T-helper 17 cell (primary cell): ENCODE results near the gene DEFB119. TPM values are rescaled to one million over a fixed set of nuclear protein-coding genes. Genes with fewer than 3 reads are reported as not detected.
"Not testable (repeated sequence)": the region's sequence is repeated elsewhere in the genome, so short reads cannot be mapped to it uniquely, and the experiment has no call there.

Source experiments
- ATAC-seq: fragments of 150-1000 bp; cut with Tn5 transposase; 2 replicates; pipeline ENCODE4 v1.10.0; 2021; ENCODE audit warnings: mild to moderate bottlenecking, moderate library complexity
- DNase-seq, 3 donors: peaks; one replicate each; pipeline versions ENCODE4 v3.0.0 to v3.0.0-alpha.2; 2020 to 2021
- H3K9me3 ChIP-seq: one replicate; pipeline ENCODE4 v1.7.0; 2013; ENCODE audit warnings: low read length, mild to moderate bottlenecking; ENCODE audit not compliant: control insufficient read depth, poor library complexity, severe bottlenecking
- H3K27ac Mint-ChIP-seq: one replicate; pipeline ENCODE4 v1.8.0; 2022; ENCODE audit warnings: mild to moderate bottlenecking, moderate library complexity, mixed read lengths
- H3K27me3 Mint-ChIP-seq: one replicate; pipeline ENCODE4 v1.8.0; 2022; ENCODE audit warnings: mixed read lengths
- H3K36me3 Mint-ChIP-seq: one replicate; pipeline ENCODE4 v1.8.0; 2022; ENCODE audit warnings: low read depth, mixed read lengths
- H3K4me1 Mint-ChIP-seq: one replicate; pipeline ENCODE4 v1.8.0; 2022; ENCODE audit warnings: mild to moderate bottlenecking, mixed read lengths
- H3K4me3 Mint-ChIP-seq: one replicate; pipeline ENCODE4 v1.8.0; 2022; ENCODE audit warnings: mild to moderate bottlenecking, moderate library complexity, mixed read lengths
- total RNA-seq, 4 donors: library from RNA in 2 of 4; stranded (reverse) in 2 of 4; gene quantifications; one replicate each; pipeline ENCODE4 v1.2.3 and lab custom pipeline; 2022 to 2026

DEFB119 gene, protein sequence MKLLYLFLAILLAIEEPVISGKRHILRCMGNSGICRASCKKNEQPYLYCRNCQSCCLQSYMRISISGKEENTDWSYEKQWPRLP
- total RNA-seq (not detected), total RNA-seq (lab: John Stamatoyannopoulos, UW) (0 reads per million in 2 donors)

DNA sequence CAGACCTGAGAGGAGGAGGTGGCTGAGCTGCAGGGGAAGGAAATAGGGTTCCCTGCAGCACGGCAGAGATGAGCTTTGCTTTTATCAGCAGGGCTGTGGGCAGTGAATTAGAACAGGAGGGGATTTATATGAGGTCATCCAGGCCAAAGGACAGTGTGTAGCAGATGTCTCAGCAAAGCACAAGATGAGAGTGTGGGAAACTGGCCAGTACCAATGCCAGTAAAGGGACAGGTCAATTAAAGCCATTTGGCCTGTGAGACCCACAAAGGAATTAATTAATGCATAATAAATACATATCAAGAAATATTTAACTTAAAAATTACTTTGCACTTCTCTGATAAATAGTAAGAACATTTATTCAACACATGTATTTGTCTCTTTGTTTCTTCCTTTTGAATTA is at the start of gene DEFB119:
TSS of gene DEFB119 (minus strand) at position 101 of the 400 bp plus-strand sequence. CDS start 107 bp downstream, outside the sequence.
- H3K27ac Mint-ChIP-seq: no peak within 1 kb of the TSS

DNA sequence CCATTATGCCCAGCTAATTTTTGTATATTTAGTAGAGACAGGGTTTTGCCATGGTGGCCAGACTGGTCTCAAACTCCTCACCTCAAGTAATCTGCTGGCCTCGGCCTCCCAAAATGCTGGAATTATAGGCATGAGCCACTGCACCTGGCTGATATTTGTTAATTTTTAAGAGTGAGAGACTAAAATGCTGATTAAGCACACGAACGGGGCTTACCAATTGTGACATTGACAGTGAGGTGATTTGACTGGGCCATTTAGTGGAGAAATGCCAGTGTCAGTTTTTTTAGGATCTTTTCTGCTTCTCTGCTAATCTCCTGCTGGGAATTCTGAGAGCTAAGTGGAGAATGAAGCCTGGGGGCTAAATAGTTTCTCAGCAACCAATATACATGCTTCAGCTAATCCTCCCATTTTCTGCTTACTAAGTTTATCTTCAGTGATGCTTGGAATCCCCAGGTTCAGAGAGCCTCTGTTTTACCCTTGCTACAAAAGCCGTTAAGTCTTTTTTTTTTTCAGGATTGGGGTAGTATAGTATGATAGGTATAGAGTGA is 40.3 kb upstream of the DEFB119 start:
- no peak overlapping the region for H3K27ac Mint-ChIP-seq
- DNase-seq (no peak), ATAC-seq (no peak)
- no peak overlapping the region for H3K4me3 Mint-ChIP-seq
- peaks cover 2% of the 10 kb centered on the region for H3K36me3 Mint-ChIP-seq
- peaks cover 21% of the 10 kb centered on the region for H3K27me3 Mint-ChIP-seq
- H3K9me3 ChIP-seq: no peaks in the 10 kb centered on the region
- H3K4me1 Mint-ChIP-seq: no peaks in the 10 kb centered on the region

More for the DNA sequence above, at the start of gene DEFB119:
- no peaks in the 10 kb centered on the region for H3K9me3 ChIP-seq
- Mint-ChIP-seq H3K4me3 (no peak within 1 kb of the TSS), H3K27me3 (peaks cover 30% of the 10 kb centered on the region), H3K4me1 (no peaks in the 10 kb centered on the region), H3K36me3 (peaks cover 3% of the 10 kb centered on the region)
- ATAC-seq (no peak), DNase-seq (no peak)

DNA sequence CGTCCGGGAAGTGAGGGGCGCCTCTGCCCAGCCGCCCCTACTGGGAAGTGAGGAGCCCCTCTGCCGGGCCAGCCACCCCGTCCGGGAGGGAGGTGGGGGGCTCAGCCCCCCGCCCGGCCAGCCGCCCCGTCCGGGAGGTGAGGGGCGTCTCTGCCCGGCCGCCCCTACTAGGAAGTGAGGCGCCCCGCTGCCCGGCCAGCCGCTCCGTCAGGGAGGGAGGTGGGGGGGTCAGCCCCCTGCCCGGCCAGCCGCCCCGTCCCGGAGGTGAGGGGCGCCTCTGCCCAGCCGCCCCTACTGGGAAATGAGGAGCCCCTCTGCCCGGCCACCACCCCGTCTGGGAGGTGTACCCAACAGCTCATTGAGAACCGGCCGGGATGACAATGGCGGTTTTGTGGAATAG is 37.2 kb upstream of the DEFB119 start:
- not testable (repeated sequence) for H3K27ac Mint-ChIP-seq, DNase-seq, ATAC-seq, H3K4me3 Mint-ChIP-seq, H3K36me3 Mint-ChIP-seq, H3K9me3 ChIP-seq, H3K4me1 Mint-ChIP-seq
- H3K27me3 Mint-ChIP-seq: peaks cover 13% of the 10 kb centered on the region

DNA sequence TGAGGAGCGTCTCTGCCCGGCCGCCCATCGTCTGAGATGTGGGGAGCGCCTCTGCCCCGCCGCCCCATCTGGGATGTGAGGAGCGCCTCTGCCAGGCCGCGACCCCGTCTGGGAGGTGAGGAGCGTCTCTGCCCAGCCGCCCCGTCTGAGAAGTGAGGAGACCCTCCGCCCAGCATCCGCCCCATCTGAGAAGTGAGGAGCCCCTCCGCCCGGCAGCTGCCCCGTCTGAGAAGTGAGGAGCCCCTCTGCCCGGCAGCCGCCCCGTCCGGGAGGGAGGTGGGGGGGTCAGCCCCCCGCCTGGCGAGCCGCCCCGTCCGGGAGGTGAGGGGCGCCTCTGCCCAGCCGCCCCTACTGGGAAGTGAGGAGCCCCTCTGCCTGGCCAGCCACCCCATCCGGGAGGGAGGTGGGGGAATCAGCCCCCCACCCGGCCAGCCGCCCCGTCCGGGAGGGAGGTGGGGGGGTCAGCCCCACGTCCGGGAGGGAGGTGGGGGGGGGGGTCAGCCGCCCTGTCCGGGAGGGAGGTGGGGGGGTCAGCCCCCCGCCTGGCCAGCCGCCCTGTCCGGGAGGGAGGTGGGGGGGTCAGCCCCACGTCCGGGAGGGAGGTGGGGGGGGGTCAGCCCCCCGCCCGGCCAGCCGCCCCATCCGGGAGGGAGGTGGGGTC is 36.6 kb upstream of the DEFB119 start:
- H3K27ac Mint-ChIP-seq, DNase-seq, H3K4me1 Mint-ChIP-seq, H3K36me3 Mint-ChIP-seq, ATAC-seq, H3K27me3 Mint-ChIP-seq, H3K9me3 ChIP-seq, H3K4me3 Mint-ChIP-seq: not testable (repeated sequence)

DNA sequence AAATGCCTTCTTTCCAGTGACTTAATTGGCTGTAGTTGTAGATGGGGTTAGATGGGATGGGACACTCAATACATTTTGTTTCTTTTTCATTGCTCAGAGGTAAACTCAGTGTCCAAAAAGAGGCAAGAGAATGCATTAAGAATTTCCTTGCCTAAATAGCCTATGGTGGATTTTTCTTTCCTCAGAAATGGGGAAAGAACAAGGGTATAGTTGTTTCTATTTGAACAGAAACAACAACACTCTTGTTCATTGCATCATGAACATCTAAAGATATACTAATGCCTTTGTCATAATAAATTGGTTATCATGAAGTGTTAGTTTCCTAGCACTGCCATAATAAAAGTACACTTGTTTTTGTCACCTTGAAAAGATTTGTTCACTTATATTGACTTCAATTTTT is 35.4 kb upstream of the DEFB119 start:
- H3K27me3 Mint-ChIP-seq: peaks cover 9% of the 10 kb centered on the region
- no peaks in the 10 kb centered on the region for H3K9me3 ChIP-seq
- DNase-seq (no peak), ATAC-seq (no peak)
- H3K4me1 Mint-ChIP-seq: no peaks in the 10 kb centered on the region
- no peaks in the 10 kb centered on the region for H3K36me3 Mint-ChIP-seq
- H3K27ac Mint-ChIP-seq: no peak overlapping the region
- no peak overlapping the region for H3K4me3 Mint-ChIP-seq

DNA sequence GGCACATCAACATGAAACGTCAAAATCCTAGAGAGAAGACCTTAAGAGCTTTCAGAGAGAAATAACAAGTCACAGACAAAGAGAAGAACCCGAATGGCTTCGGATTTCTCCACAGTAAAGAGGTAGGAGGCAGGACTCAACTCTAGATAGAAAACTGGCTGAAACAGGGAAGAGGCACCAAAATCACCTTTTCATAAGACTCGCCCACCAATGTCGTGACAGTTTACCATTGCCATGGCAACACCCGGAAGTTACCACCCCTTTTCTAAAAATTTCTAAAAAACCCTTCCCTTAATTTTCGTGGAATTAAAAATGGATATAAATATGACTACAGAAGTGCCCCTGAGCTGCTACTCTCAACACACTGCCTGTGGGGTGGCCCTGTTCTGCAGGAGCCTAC is 27.9 kb upstream of the DEFB119 start:
- Mint-ChIP-seq H3K27ac (no peak overlapping the region), H3K4me3 (no peak overlapping the region), H3K27me3 (peaks cover 25% of the 10 kb centered on the region), H3K36me3 (no peaks in the 10 kb centered on the region), H3K4me1 (no peaks in the 10 kb centered on the region)
- ATAC-seq: no peak
- DNase-seq: no peak
- H3K9me3 ChIP-seq: no peaks in the 10 kb centered on the region

DNA sequence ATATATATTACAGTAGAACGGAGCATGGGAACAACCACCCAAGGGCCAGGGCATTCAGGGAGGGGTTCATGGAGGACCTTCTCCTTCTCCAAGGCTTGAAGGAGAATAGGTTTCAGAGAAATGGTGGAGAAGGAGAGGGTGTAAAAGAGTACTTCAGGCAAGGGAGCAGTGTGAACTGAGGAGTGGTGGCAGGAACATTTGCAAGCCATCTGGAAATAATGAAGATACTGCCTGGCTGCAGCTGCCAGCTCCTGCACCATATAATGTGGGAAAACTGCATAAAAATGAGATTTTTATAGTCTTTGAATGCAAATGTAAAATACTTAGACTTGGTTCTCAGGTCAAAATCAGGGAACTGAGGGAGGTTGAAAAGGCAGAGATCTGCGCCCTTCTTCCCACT is 25.3 kb upstream of the DEFB119 start:
- no peak overlapping the region for H3K27ac Mint-ChIP-seq
- ATAC-seq (no peak), DNase-seq (no peak)
- H3K36me3 Mint-ChIP-seq: no peaks in the 10 kb centered on the region
- H3K4me1 Mint-ChIP-seq: no peaks in the 10 kb centered on the region
- H3K4me3 Mint-ChIP-seq: no peak overlapping the region
- no peaks in the 10 kb centered on the region for H3K9me3 ChIP-seq
- H3K27me3 Mint-ChIP-seq: peaks cover 40% of the 10 kb centered on the region

DNA sequence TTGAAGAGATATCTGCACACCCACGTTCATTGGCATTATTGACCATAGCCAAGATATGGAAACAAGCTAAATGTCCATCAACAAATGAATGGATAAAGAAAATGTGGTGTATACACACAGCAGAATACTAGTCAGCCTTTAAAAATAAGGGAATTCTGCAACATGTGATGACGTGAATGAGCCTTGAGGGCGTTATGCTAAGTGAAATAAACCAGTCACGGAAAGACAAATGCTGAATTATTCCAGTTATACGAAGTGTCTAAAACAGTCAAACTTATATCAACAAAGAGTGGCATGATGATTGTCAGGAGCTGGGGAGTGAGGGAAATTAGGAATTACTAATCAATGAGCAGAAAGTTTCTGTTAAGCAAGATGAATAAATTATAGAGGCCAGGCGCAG is 24.0 kb upstream of the DEFB119 start:
- no peaks in the 10 kb centered on the region for H3K4me1 Mint-ChIP-seq
- ATAC-seq: no peak
- H3K27ac Mint-ChIP-seq: no peak overlapping the region
- H3K4me3 Mint-ChIP-seq: no peak overlapping the region
- DNase-seq: no peak
- no peaks in the 10 kb centered on the region for H3K9me3 ChIP-seq
- no peaks in the 10 kb centered on the region for H3K36me3 Mint-ChIP-seq
- H3K27me3 Mint-ChIP-seq: peaks cover 45% of the 10 kb centered on the region

DNA sequence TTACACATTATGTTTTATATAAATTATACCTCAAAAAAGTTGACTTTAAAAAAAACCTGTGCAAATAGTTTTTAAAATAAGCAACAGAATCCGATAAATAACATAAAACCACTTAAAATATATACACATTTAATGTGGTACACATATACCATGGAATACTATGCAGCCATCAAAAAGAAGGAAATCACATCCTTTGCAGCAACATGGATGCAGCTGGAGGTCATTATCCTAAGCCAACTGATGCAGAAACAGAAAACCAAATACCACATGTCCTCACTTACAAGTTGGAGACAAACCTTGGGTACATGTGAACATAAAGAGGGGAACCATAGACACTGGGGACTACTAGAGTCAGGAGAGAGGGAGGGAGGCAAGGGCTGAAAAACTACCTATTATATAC is 19.6 kb upstream of the DEFB119 start:
- Mint-ChIP-seq H3K4me3 (no peak overlapping the region), H3K4me1 (no peaks in the 10 kb centered on the region), H3K36me3 (no peaks in the 10 kb centered on the region), H3K27me3 (peaks cover 53% of the 10 kb centered on the region), H3K27ac (no peak overlapping the region)
- DNase-seq (no peak), ATAC-seq (no peak)
- no peaks in the 10 kb centered on the region for H3K9me3 ChIP-seq

DNA sequence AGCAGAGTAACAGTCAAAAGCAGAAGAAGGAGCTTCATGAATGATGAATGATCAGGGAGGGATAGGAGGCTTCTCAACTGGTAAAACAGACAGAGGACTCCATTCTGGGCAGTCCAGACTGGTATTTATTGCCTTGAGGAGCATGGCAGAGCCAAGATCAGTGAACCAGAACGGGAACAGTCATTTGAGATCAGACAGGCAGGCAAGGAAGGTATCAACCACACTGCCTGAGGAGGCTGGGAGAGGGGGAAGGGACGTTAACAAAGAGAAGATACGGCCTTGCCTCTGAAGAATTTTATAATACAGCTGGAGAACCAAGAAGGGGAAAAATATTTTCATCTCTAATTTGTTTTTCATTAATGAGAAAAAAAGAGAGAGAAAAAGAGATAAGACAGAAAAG is 15.7 kb upstream of the DEFB119 start, which contains the start of gene DEFB121:
TSS of gene DEFB121 (minus strand) at position 101 of the 400 bp plus-strand sequence. CDS start at position 38, 63 bp downstream.
- Mint-ChIP-seq H3K27ac (no peak within 1 kb of the TSS), H3K4me1 (no peaks in the 10 kb centered on the region), H3K27me3 (peaks cover 30% of the 10 kb centered on the region), H3K36me3 (no peaks in the 10 kb centered on the region), H3K4me3 (no peak within 1 kb of the TSS)
- ATAC-seq (no peak), DNase-seq (no peak)
- H3K9me3 ChIP-seq: no peaks in the 10 kb centered on the region

DNA sequence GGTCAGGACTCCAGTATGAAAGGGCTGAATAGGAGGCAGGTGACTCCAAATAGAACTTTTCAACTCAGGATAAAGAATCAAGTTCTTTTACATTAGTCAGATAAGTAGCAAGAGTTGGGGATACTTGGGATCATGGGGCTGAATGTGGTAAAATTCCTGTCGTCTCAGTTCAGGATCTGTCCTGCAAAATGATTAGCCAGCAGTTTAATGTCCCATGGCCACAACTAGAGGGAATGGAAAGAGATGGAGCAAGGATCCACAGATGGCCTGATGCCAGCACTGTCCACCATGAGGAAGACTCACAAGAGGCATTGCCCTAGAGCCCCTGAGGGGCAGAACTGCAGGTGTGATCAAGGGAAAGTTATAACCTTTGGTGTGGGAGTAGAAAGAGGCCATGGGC is 13.5 kb upstream of the DEFB119 start:
- H3K4me1 Mint-ChIP-seq: no peaks in the 10 kb centered on the region

DNA sequence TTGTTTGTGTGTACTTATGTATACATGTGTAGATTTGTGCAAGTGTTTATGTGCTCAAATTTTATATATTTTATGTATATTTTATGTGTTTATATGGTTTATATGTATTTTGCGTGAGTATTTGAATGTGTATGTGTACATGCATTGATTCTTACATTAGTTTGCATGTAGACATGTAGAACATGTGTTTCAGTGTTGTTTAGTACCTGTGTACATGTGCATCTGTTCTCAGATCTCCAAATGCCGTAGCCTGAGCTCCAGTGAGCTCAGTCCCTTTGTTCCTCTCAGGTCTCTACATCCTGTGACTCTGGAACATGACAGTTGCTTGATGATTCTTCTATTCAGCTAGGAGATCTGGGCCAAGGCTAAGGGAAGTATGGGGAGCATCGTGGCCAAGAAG is 4.5 kb upstream of the DEFB119 start:
- H3K27ac Mint-ChIP-seq: no peak overlapping the region
- no peak for ATAC-seq
- DNase-seq: no peak

More for the DNA sequence above, 13.5 kb upstream of the DEFB119 start:
- H3K27ac Mint-ChIP-seq: no peak overlapping the region
- no peak overlapping the region for H3K4me3 Mint-ChIP-seq
- no peak for ATAC-seq
- peaks cover 33% of the 10 kb centered on the region for H3K27me3 Mint-ChIP-seq
- H3K9me3 ChIP-seq: no peaks in the 10 kb centered on the region
- no peaks in the 10 kb centered on the region for H3K36me3 Mint-ChIP-seq
- DNase-seq: no peak

DNA sequence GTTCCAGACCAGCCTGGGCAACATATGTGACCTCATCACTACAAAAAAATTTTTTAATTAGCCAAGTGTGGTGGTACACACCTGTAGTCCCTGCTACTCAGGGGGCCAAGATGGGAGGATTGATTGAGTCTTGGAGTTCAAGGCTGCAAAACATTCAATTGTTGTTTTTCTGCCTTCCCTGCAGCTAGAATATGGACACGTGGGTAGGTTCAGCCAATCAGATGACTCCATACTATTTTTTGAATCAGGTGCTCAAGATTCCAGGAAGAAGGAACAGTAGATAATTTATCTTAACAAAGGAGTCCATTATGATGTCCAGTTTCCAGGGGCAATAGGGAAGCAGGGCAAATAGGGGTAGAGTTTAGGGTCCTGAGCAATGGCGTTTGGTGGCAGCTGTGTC is 2.4 kb upstream of the DEFB119 start:
- no peak overlapping the region for H3K27ac Mint-ChIP-seq
- ATAC-seq (no peak), DNase-seq (no peak)
- peaks cover 34% of the 10 kb centered on the region for H3K27me3 Mint-ChIP-seq
- no peaks in the 10 kb centered on the region for H3K4me1 Mint-ChIP-seq
- H3K4me3 Mint-ChIP-seq: no peak overlapping the region
- H3K36me3 Mint-ChIP-seq: peaks cover 3% of the 10 kb centered on the region
- no peaks in the 10 kb centered on the region for H3K9me3 ChIP-seq

More for the DNA sequence above, 4.5 kb upstream of the DEFB119 start:
- H3K4me3 Mint-ChIP-seq: no peak overlapping the region
- H3K27me3 Mint-ChIP-seq: peaks cover 36% of the 10 kb centered on the region
- no peaks in the 10 kb centered on the region for H3K9me3 ChIP-seq
- peaks cover 2% of the 10 kb centered on the region for H3K36me3 Mint-ChIP-seq
- no peaks in the 10 kb centered on the region for H3K4me1 Mint-ChIP-seq

DNA sequence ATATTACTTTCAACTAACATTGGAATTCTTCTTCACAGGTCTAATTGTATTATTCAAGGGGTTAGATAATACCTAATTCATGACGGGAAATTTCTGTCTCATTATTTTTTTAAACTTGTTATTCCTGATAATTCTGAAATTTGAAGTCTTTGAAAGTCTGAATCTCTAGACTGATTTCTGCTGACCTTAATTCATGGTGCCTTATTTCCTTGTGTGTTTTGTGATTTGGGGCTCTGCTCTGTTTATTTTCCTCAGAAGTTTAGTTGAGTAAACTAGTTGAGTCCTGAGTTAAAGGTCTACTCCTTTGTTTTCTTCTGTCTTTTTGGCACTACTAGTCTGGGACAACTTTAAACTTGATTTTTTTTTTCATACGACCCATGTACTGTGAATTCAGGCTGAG is 16.0 kb downstream of the DEFB119 start:
- Mint-ChIP-seq H3K36me3 (no peaks in the 10 kb centered on the region), H3K27me3 (peaks cover 14% of the 10 kb centered on the region), H3K27ac (no peak overlapping the region), H3K4me3 (no peak overlapping the region), H3K4me1 (no peaks in the 10 kb centered on the region)
- ATAC-seq (no peak), DNase-seq (no peak)
- H3K9me3 ChIP-seq: no peaks in the 10 kb centered on the region
